RWPE1 (cell line): ENCODE data around the gene GRK4.
"Not testable (repeated sequence)": the region's sequence is repeated elsewhere in the genome, so short reads cannot be mapped to it uniquely, and the experiment has no call there.

Experiments
- CTCF ChIA-PET: fragments of 350-600 bp; sonication (Branson Sonifier 250); formaldehyde crosslinking; extraction: SDS; loops from one replicate; lab custom pipeline; 2021; lab: Yijun Ruan, JAX
- POLR2A ChIA-PET: fragments of 400-600 bp; formaldehyde crosslinking; extraction: SDS; loops from one replicate; lab custom pipeline; 2020; ENCODE audit warnings: antibody characterized with exemption; ENCODE audit not compliant: low non-redundant PET; lab: Yijun Ruan, JAX
- DNase-seq: peaks from one replicate; pipeline ENCODE4 v3.0.0; 2012; ENCODE audit warnings: low spot score
- H3K27ac ChIP-seq: fragments of 450-650 bp; 2 replicates; pipeline ENCODE4 v1.5.1; 2017
- TF ChIP-seq, protein P1 (sequence below): fragments of 450-650 bp; conservative IDR thresholded peaks from 2 replicates; pipeline ENCODE4 v1.5.1; 2017; ENCODE audit warnings: low read depth, mild to moderate bottlenecking

GRK4 gene

DNA sequence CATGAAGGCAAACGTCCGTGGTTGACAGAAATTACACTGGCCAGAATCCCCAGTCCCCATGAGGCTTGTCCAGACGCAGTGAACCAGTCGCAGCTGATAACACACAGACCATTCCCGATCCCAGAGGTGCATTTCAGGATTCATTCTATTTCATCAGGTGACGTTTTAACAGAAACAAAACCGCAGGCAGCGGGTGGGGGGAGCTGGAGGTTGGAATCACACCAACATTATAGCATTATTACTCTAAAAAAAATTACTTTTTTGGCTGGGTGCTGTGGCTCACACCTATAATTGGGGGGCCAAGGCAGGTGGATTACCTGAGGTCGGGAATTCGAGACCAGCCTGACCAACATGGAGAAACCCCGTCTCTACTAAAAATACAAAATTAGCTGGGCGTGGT, 25.4 kb upstream of the GRK4 start:
- H3K27ac ChIP-seq: peak overlapping the region; percentile 92
- TF ChIP-seq, protein P1, sequence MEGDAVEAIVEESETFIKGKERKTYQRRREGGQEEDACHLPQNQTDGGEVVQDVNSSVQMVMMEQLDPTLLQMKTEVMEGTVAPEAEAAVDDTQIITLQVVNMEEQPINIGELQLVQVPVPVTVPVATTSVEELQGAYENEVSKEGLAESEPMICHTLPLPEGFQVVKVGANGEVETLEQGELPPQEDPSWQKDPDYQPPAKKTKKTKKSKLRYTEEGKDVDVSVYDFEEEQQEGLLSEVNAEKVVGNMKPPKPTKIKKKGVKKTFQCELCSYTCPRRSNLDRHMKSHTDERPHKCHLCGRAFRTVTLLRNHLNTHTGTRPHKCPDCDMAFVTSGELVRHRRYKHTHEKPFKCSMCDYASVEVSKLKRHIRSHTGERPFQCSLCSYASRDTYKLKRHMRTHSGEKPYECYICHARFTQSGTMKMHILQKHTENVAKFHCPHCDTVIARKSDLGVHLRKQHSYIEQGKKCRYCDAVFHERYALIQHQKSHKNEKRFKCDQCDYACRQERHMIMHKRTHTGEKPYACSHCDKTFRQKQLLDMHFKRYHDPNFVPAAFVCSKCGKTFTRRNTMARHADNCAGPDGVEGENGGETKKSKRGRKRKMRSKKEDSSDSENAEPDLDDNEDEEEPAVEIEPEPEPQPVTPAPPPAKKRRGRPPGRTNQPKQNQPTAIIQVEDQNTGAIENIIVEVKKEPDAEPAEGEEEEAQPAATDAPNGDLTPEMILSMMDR: no peak
- ChIA-PET CTCF (no interaction called here), POLR2A (no interaction called here)
- no peak for DNase-seq

- peak overlapping the region; percentile 92 for H3K27ac ChIP-seq
- POLR2A ChIA-PET, DNase-seq, CTCF ChIA-PET: not testable (repeated sequence)
Observed at GRCh38 chr4:2938411-2938810, 25.0 kb upstream of the GRK4 start.

GRCh38 chr4:2938906-2939305, 24.5 kb upstream of the GRK4 start:
- no peak for DNase-seq
- ChIA-PET CTCF (no interaction called here), POLR2A (no interaction called here)
- peak overlapping the region; percentile 92 for H3K27ac ChIP-seq
- TF ChIP-seq, protein P1: no peak

- TF ChIP-seq, protein P1: no peak
- ChIA-PET CTCF (no interaction called here), POLR2A (no interaction called here)
- DNase-seq: no peak
- H3K27ac ChIP-seq: peak overlapping the region; percentile 92
Observed at GRCh38 chr4:2939383-2940243, 23.8 kb upstream of the GRK4 start.

GRCh38 chr4:2940267-2941137, 22.9 kb upstream of the GRK4 start:
- POLR2A ChIA-PET: no interaction called here
- peak overlapping the region; percentile 92 for H3K27ac ChIP-seq
- CTCF ChIA-PET: no interaction called here
- TF ChIP-seq, protein P1: no peak
- no peak for DNase-seq

- POLR2A ChIA-PET: no interaction called here
- TF ChIP-seq, protein P1: no peak
- peak overlapping the region; percentile 92 for H3K27ac ChIP-seq
- no peak for DNase-seq
- CTCF ChIA-PET: interaction anchor here (0.6 kb wide), 1 partner anchor 190 kb away, joined by 3 read pairs; no protein-coding TSS in a partner anchor
Observed at GRCh38 chr4:2941138-2942036, 22.0 kb upstream of the GRK4 start.
